BE2C (cell line): ENCODE measurements around the gene MAP4K2.

Source experiments
- DNase-seq: peaks from one replicate; pipeline ENCODE4 v3.0.0-alpha.2; 2020
- H3K27me3 ChIP-seq: fragments of 250-450 bp; sonication (Bioruptor Pico); 2 replicates; pipeline ENCODE4 v1.5.1; 2020; ENCODE audit warnings: mild to moderate bottlenecking
- H3K36me3 ChIP-seq: fragments of 250-450 bp; sonication (Bioruptor Pico); 2 replicates; pipeline ENCODE4 v1.5.1; 2020; ENCODE audit warnings: mild to moderate bottlenecking
- H3K4me1 ChIP-seq: fragments of 250-450 bp; sonication (Bioruptor Pico); 2 replicates; pipeline ENCODE4 v1.5.1; 2020
- H3K4me3 ChIP-seq: 2 replicates; pipeline ENCODE4 v1.5.1; 2011; ENCODE audit warnings: low read depth, low read length
- H3K9me3 ChIP-seq: fragments of 250-450 bp; sonication (Bioruptor Pico); 2 replicates; pipeline ENCODE4 v1.5.1; 2020
- CTCF ChIP-seq: IDR thresholded peaks from 2 replicates; pipeline ENCODE4 v1.5.1; 2012; ENCODE audit warnings: mild to moderate bottlenecking, low read depth, low read length

MAP4K2 gene

GRCh38 chr11:64753019-64753379, 50.0 kb downstream of the MAP4K2 start:
- Histone ChIP-seq H3K4me1 (no peaks in the 10 kb centered on the region), H3K4me3 (no peak overlapping the region), H3K9me3 (no peaks in the 10 kb centered on the region), H3K27me3 (no peaks in the 10 kb centered on the region), H3K36me3 (no peaks in the 10 kb centered on the region)
- TF ChIP-seq CTCF, result no peak
- DNase-seq, result no peak

GRCh38 chr11:64752175-64752970, 50.6 kb downstream of the MAP4K2 start:
- no peaks in the 10 kb centered on the region for H3K36me3 ChIP-seq

GRCh38 chr11:64751580-64751979, 51.4 kb downstream of the MAP4K2 start:
- no peaks in the 10 kb centered on the region for H3K36me3 ChIP-seq
- TF ChIP-seq CTCF, result no peak
- no peaks in the 10 kb centered on the region for H3K9me3 ChIP-seq
- H3K4me3 ChIP-seq, result no peak overlapping the region
- H3K27me3 ChIP-seq, result no peaks in the 10 kb centered on the region
- H3K4me1 ChIP-seq, result no peaks in the 10 kb centered on the region
- no peak for DNase-seq

More at GRCh38 chr11:64752175-64752970, 50.6 kb downstream of the MAP4K2 start:
- Histone ChIP-seq H3K9me3 (no peaks in the 10 kb centered on the region), H3K4me3 (no peak overlapping the region), H3K27me3 (no peaks in the 10 kb centered on the region), H3K4me1 (no peaks in the 10 kb centered on the region)
- no peak for TF ChIP-seq CTCF
- DNase-seq, result no peak

- no peak overlapping the region for H3K4me3 ChIP-seq
Observed at GRCh38 chr11:64751136-64751535, 51.9 kb downstream of the MAP4K2 start.

GRCh38 chr11:64750361-64751054, 52.5 kb downstream of the MAP4K2 start:
- no peak for DNase-seq
- no peaks in the 10 kb centered on the region; the same call in 1 of the 2 replicates for H3K27me3 ChIP-seq

More at GRCh38 chr11:64751136-64751535, 51.9 kb downstream of the MAP4K2 start:
- DNase-seq, result no peak
- no peak for TF ChIP-seq CTCF
- H3K9me3 ChIP-seq, result no peaks in the 10 kb centered on the region
- H3K27me3 ChIP-seq, result no peaks in the 10 kb centered on the region
- H3K36me3 ChIP-seq, result no peaks in the 10 kb centered on the region
- no peaks in the 10 kb centered on the region for H3K4me1 ChIP-seq

More at GRCh38 chr11:64750361-64751054, 52.5 kb downstream of the MAP4K2 start:
- Histone ChIP-seq H3K4me3 (no peak overlapping the region), H3K4me1 (no peaks in the 10 kb centered on the region), H3K36me3 (no peaks in the 10 kb centered on the region), H3K9me3 (no peaks in the 10 kb centered on the region)
- TF ChIP-seq CTCF, result no peak
